ENCODE results near the gene HNRNPUL1. TPM values are rescaled to one million over a fixed set of nuclear protein-coding genes. Genes with fewer than 3 reads are reported as not detected.

Gene HNRNPUL1
- total RNA-seq, result 100 to 1,000 TPM in 3 of 4 donors, 10 to 100 TPM in 1; 98.1 to 127 (median 113) TPM

GRCh38 chr19:41263850-41264580, at the start of gene HNRNPUL1:
Gene HNRNPUL1, plus strand, starts transcription at chr19:41264372. Its CDS starts 132 bp downstream, at chr19:41264504.
- peaks cover 0 to 23% (median 7%) of the 10 kb centered on the region in 3 donors for H3K36me3 ChIP-seq
- H3K4me3 ChIP-seq, result peak within 1 kb of the TSS; percentile 75 to 99 (median 88)
- H3K4me1 ChIP-seq, result peaks cover 23 to 43% (median 27%) of the 10 kb centered on the region in 3 donors
- DNase-seq, result peak; percentile 100
- 0% methylated on average over 11 to 18 of the region's 55 CpGs for WGBS, 2 donors
- TF ChIP-seq POLR2A (IDR thresholded peaks at IDR 0.05), result peak in 1 of 4 donors; percentile 61
- peak in 4 of 6 experiments; percentile 21 to 31 (median 26) for TF ChIP-seq CTCF (IDR thresholded peaks at IDR 0.05)
- intact Hi-C loops (cut with DNase I), result loop anchor here (5.0 kb wide), 1 partner anchor 57 kb away; no protein-coding TSS in a partner anchor
- no peaks in the 10 kb centered on the region for H3K9me3 ChIP-seq
- H3K27me3 ChIP-seq, result no peaks in the 10 kb centered on the region
- H3K27ac ChIP-seq, result peak within 1 kb of the TSS; percentile 97 to 100 (median 100)

GRCh38 chr19:41217741-41218140, 46.4 kb upstream of the HNRNPUL1 start:
- no peak overlapping the region for H3K4me3 ChIP-seq
- peaks cover 0 to 13% (median 0%) of the 10 kb centered on the region in 3 donors for H3K36me3 ChIP-seq
- H3K27ac ChIP-seq, result peak overlapping the region in 3 of 4 donors; percentile 87 to 93 (median 89)
- WGBS, 2 donors, result 37 to 70% methylated on average over 3 to 7 of the region's 7 CpGs
- H3K27me3 ChIP-seq, result peaks cover 0 to 17% (median 0%) of the 10 kb centered on the region in 4 donors
- no peaks in the 10 kb centered on the region for H3K9me3 ChIP-seq
- no peak for TF ChIP-seq POLR2A (IDR thresholded peaks at IDR 0.05)
- no peak for TF ChIP-seq CTCF (IDR thresholded peaks at IDR 0.05)
- DNase-seq, result no peak
- intact Hi-C loops (cut with DNase I), result no loop called here
- H3K4me1 ChIP-seq, result peaks cover 9 to 51% (median 18%) of the 10 kb centered on the region in 3 donors

GRCh38 chr19:41218249-41218614, 45.9 kb upstream of the HNRNPUL1 start:
- Histone ChIP-seq H3K4me1 (peaks cover 9 to 54% (median 18%) of the 10 kb centered on the region in 3 donors), H3K27me3 (peaks cover 0 to 17% (median 0%) of the 10 kb centered on the region in 4 donors), H3K4me3 (peak overlapping the region in 3 of 4 donors; percentile 57 to 65 (median 63)), H3K9me3 (no peaks in the 10 kb centered on the region), H3K36me3 (peaks cover 0 to 13% (median 0%) of the 10 kb centered on the region in 3 donors), H3K27ac (peak overlapping the region; percentile 78 to 93 (median 88))
- 48 to 69% methylated on average over 3 to 6 of the region's 7 CpGs for WGBS, 2 donors
- intact Hi-C loops (cut with DNase I), result no loop called here
- TF ChIP-seq POLR2A (IDR thresholded peaks at IDR 0.05), result no peak
- no peak for TF ChIP-seq CTCF (IDR thresholded peaks at IDR 0.05)
- DNase-seq, result no peak

- Histone ChIP-seq H3K27ac (peak within 1 kb of the TSS; percentile 78 to 93 (median 88)), H3K36me3 (peaks cover 0 to 13% (median 0%) of the 10 kb centered on the region in 3 donors), H3K27me3 (peaks cover 0 to 17% (median 0%) of the 10 kb centered on the region in 4 donors), H3K4me3 (peak within 1 kb of the TSS; percentile 35 to 65 (median 60)), H3K9me3 (no peaks in the 10 kb centered on the region), H3K4me1 (peaks cover 9 to 60% (median 18%) of the 10 kb centered on the region in 3 donors)
- DNase-seq, result no peak
- TF ChIP-seq POLR2A (IDR thresholded peaks at IDR 0.05) (peak in 2 of 4 donors; percentile 51 to 53), CTCF (IDR thresholded peaks at IDR 0.05) (no peak)
- intact Hi-C loops (cut with DNase I), result no loop called here
- WGBS, 2 donors, result 1 to 12% methylated on average over 5 to 13 of the region's 32 CpGs
Measured at GRCh38 chr19:41218615-41219507, 45.3 kb upstream of the HNRNPUL1 start, which contains the start of gene AXL. Gene AXL, plus strand, starts transcription at chr19:41219223. Its CDS starts 170 bp downstream, at chr19:41219393.
